ENCODE measurements around the gene NRP2. TPM values are rescaled to one million over a fixed set of nuclear protein-coding genes. Genes with fewer than 3 reads are reported as not detected.

NRP2 gene
- total RNA-seq, 4 donors from 2014 or later = 1.6 to 4.1 (median 2.2) TPM

- DNase-seq = no peak
- TF ChIP-seq POLR2A (IDR thresholded peaks at IDR 0.05) (no peak), CTCF (IDR thresholded peaks at IDR 0.05 in 4 of 5, conservative IDR thresholded peaks at IDR 0.05 in 1 of 5) (no peak)
- H3K36me3 ChIP-seq = no peaks in the 10 kb centered on the region
- no peak for ATAC-seq
- no peak overlapping the region for H3K27ac ChIP-seq
- peaks cover 9 to 13% of the 10 kb centered on the region in 2 donors for H3K4me1 ChIP-seq
- H3K4me3 ChIP-seq = no peak overlapping the region
- intact Hi-C loops (cut with DNase I; ENCODE audit: low total_unique reads) = loop anchor here (10.0 kb wide), 2 partner anchors 1355 to 1415 kb away; no protein-coding TSS in a partner anchor
- in situ Hi-C loops (cut with MboI; ENCODE audit: low sequenced_read_pairs in 4 of 4) = loop anchor here in 3 of 4 donors (5.0 to 25.0 kb wide), 4 partner anchors 355 to 1367 kb away; no protein-coding TSS in a partner anchor
- no peaks in the 10 kb centered on the region for H3K9me3 ChIP-seq
- H3K27me3 ChIP-seq = peaks cover 24 to 42% (median 29%) of the 10 kb centered on the region in 3 donors
These were observed 2.8 kb upstream of the NRP2 start for GRCh38 chr2:205679410-205680009.

GRCh38 chr2:205680067-205680466 lies 2.2 kb upstream of the NRP2 start:
- TF ChIP-seq CTCF (IDR thresholded peaks at IDR 0.05 in 4 of 5, conservative IDR thresholded peaks at IDR 0.05 in 1 of 5) (peak; percentile 21 to 53 (median 37)), POLR2A (IDR thresholded peaks at IDR 0.05) (no peak)
- Histone ChIP-seq H3K27me3 (peaks cover 27 to 48% (median 34%) of the 10 kb centered on the region in 3 donors), H3K9me3 (no peaks in the 10 kb centered on the region), H3K4me3 (no peak overlapping the region), H3K4me1 (peaks cover 13% of the 10 kb centered on the region in 2 donors), H3K36me3 (no peaks in the 10 kb centered on the region), H3K27ac (no peak overlapping the region)
- DNase-seq = no peak
- in situ Hi-C loops (cut with MboI; ENCODE audit: low sequenced_read_pairs in 4 of 4) (loop anchor here in 1 of 4 donors (25.0 kb wide), 1 partner anchor 1368 kb away; no protein-coding TSS in a partner anchor), intact Hi-C loops (cut with DNase I; ENCODE audit: low total_unique reads) (loop anchor here (10.0 kb wide), 1 partner anchor 1415 kb away; no protein-coding TSS in a partner anchor)
- peak in 1 of 2 donors; percentile 47 for ATAC-seq

- in situ Hi-C loops (cut with MboI; ENCODE audit: low sequenced_read_pairs in 4 of 4) (loop anchor here in 1 of 4 donors (25.0 kb wide), 1 partner anchor 1369 kb away; no protein-coding TSS in a partner anchor), intact Hi-C loops (cut with DNase I; ENCODE audit: low total_unique reads) (loop anchor here (10.0 kb wide), 1 partner anchor 1416 kb away; no protein-coding TSS in a partner anchor)
- TF ChIP-seq CTCF (IDR thresholded peaks at IDR 0.05 in 4 of 5, conservative IDR thresholded peaks at IDR 0.05 in 1 of 5) (no peak), POLR2A (IDR thresholded peaks at IDR 0.05) (no peak)
- Histone ChIP-seq H3K9me3 (no peaks in the 10 kb centered on the region), H3K36me3 (no peaks in the 10 kb centered on the region), H3K27ac (no peak overlapping the region), H3K4me1 (peaks cover 13 to 19% of the 10 kb centered on the region in 2 donors), H3K4me3 (no peak overlapping the region), H3K27me3 (peaks cover 27 to 56% (median 42%) of the 10 kb centered on the region in 3 donors)
- no peak for ATAC-seq
- no peak for DNase-seq
These were observed 1.4 kb upstream of the NRP2 start for GRCh38 chr2:205680903-205681302.

- H3K4me1 ChIP-seq = peaks cover 13 to 24% of the 10 kb centered on the region in 2 donors
- intact Hi-C loops (cut with DNase I; ENCODE audit: low total_unique reads) = loop anchor here (10.0 kb wide), 1 partner anchor 1417 kb away; no protein-coding TSS in a partner anchor
- TF ChIP-seq CTCF (IDR thresholded peaks at IDR 0.05 in 4 of 5, conservative IDR thresholded peaks at IDR 0.05 in 1 of 5) = no peak
- no peak for TF ChIP-seq POLR2A (IDR thresholded peaks at IDR 0.05)
- peaks cover 27 to 62% (median 50%) of the 10 kb centered on the region in 3 donors for H3K27me3 ChIP-seq
- H3K27ac ChIP-seq = peak overlapping the region in 3 of 4 donors; percentile 52 to 73 (median 65)
- no peak for ATAC-seq
- in situ Hi-C loops (cut with MboI; ENCODE audit: low sequenced_read_pairs in 4 of 4) = loop anchor here in 1 of 4 donors (25.0 kb wide), 1 partner anchor 1369 kb away; no protein-coding TSS in a partner anchor
- H3K4me3 ChIP-seq = peak overlapping the region; percentile 52 to 71 (median 62)
- no peaks in the 10 kb centered on the region for H3K9me3 ChIP-seq
- no peaks in the 10 kb centered on the region for H3K36me3 ChIP-seq
- no peak for DNase-seq
These were observed 681 bp upstream of the NRP2 start for GRCh38 chr2:205681401-205682238.

Measured in gastrocnemius medialis (tissue), 4 donors.